A549 (cell line): ENCODE data around the gene PRKCQ. TPM values are rescaled to one million over a fixed set of nuclear protein-coding genes. Genes with fewer than 3 reads are reported as not detected.

ENCODE experiments used
- ATAC-seq, 2 experiments: fragments of 200-7000 bp in 1 of 2; fragments of >200 bp in 1 of 2; cut with Nextera tagmentation in 1 of 2; cut with Tn5 transposase in 1 of 2; 3 replicates each; pipeline versions ENCODE4 v1.8.0 to v1.9.1; 2018 to 2020; ENCODE audit warnings: mild to moderate bottlenecking in 1 of 2, moderate library complexity in 1 of 2
- CTCF ChIA-PET: fragments of 300-600 bp; sonication (Branson Sonifier 250); formaldehyde crosslinking; extraction: SDS; loops from one replicate; lab custom pipeline; 2021; ENCODE audit warnings: antibody characterized with exemption, inconsistent platforms; lab: Yijun Ruan, JAX
- POLR2A ChIA-PET: fragments of 350-600 bp; formaldehyde crosslinking; extraction: SDS; loops from one replicate; lab custom pipeline; 2021; ENCODE audit warnings: antibody characterized with exemption, inconsistent platforms; lab: Yijun Ruan, JAX
- DNase-seq, 2 experiments: peaks; one replicate each; pipeline versions ENCODE4 v3.0.0 to v3.0.0-alpha.2; 2011 to 2016; ENCODE audit warnings: low read depth in 1 of 2, low spot score in 1 of 2
- FAIRE-seq: peaks from 2 replicates; lab custom pipeline; 2011; peaks lifted over from hg19 to GRCh38; lab: Jason Lieb, UNC
- H3K27ac ChIP-seq, 2 experiments: fragments of >200 bp; sonication (Bioruptor Twin); formaldehyde crosslinking; 3 replicates each; pipeline ENCODE4 v1.5.1; 2016 to 2017
- H3K4me1 ChIP-seq: fragments of >200 bp; sonication (Bioruptor Twin); formaldehyde crosslinking; 3 replicates; pipeline ENCODE4 v1.6.1; 2016
- H3K4me2 ChIP-seq: fragments of >200 bp; sonication (Bioruptor Twin); formaldehyde crosslinking; 3 replicates; pipeline ENCODE4 v1.6.1; 2016
- H3K4me3 ChIP-seq: fragments of >200 bp; sonication (Bioruptor Twin); formaldehyde crosslinking; 3 replicates; pipeline ENCODE4 v1.5.1; 2016
- H3K9me3 ChIP-seq: fragments of >200 bp; sonication (Bioruptor Twin); formaldehyde crosslinking; 3 replicates; pipeline ENCODE4 v1.6.1; 2016
- BHLHE40 ChIP-seq: IDR thresholded peaks from 2 replicates; pipeline ENCODE4 v1.6.1; 2012; ENCODE audit warnings: low read depth, low read length, inconsistent platforms
- CBX8 ChIP-seq: fragments of 200-600 bp; sonication (generic); IDR thresholded peaks from 2 replicates; pipeline ENCODE4 v1.6.1; 2016
- CEBPB ChIP-seq, 2 experiments: fragments of >200 bp in 1 of 2; sonication (Bioruptor Twin) in 1 of 2; formaldehyde crosslinking in 1 of 2; IDR thresholded peaks; 2 replicates each; pipeline ENCODE4 v1.6.1; 2012 to 2016
- EHF ChIP-seq: fragments of 250-450 bp; sonication (Bioruptor Pico); IDR thresholded peaks from 2 replicates; pipeline ENCODE4 v1.5.0; 2020; ENCODE audit warnings: mild to moderate bottlenecking
- EP300 ChIP-seq, 2 experiments: fragments of >200 bp; sonication (Bioruptor Twin); formaldehyde crosslinking; IDR thresholded peaks; 2 replicates in 1 of 2; 3 replicates in 1 of 2; pipeline ENCODE4 v1.6.1; 2016 to 2017
- ESRRA ChIP-seq: fragments of 150-350 bp; IDR thresholded peaks from 2 replicates; pipeline ENCODE4 v1.6.1; 2014; ENCODE audit warnings: mild to moderate bottlenecking, low read length, borderline replicate concordance
- FOSL2 ChIP-seq, 2 experiments: fragments of 450-650 bp in 1 of 2; fragments of >200 bp in 1 of 2; sonication (Bioruptor Twin) in 1 of 2; formaldehyde crosslinking; IDR thresholded peaks; 2 replicates each; pipeline versions ENCODE4 v1.5.0 to v1.6.1; 2016 to 2020; ENCODE audit warnings: mild to moderate bottlenecking in 1 of 2, moderate library complexity in 1 of 2
- HOXA7 ChIP-seq: fragments of 250-450 bp; sonication (Bioruptor Pico); IDR thresholded peaks from 2 replicates; pipeline ENCODE4 v1.5.0; 2020; ENCODE audit warnings: mild to moderate bottlenecking, moderate library complexity
- JUN ChIP-seq, 2 experiments: fragments of >200 bp; sonication (Bioruptor Twin); formaldehyde crosslinking; IDR thresholded peaks; 2 replicates in 1 of 2; 3 replicates in 1 of 2; pipeline ENCODE4 v1.6.1; 2016 to 2017
- KDM5A ChIP-seq: fragments of 200-600 bp; sonication (generic); IDR thresholded peaks from 2 replicates; pipeline ENCODE4 v1.6.1; 2016; ENCODE audit warnings: antibody characterized with exemption, mild to moderate bottlenecking
- MAFK ChIP-seq: fragments of 450-650 bp; IDR thresholded peaks from 2 replicates; pipeline ENCODE4 v1.6.1; 2014; ENCODE audit not compliant: partially characterized antibody
- NR3C1 ChIP-seq: fragments of >200 bp; sonication (Bioruptor Twin); formaldehyde crosslinking; IDR thresholded peaks from 3 replicates; pipeline ENCODE4 v1.6.1; 2017
- POLR2AphosphoS2 ChIP-seq: conservative IDR thresholded peaks from 2 replicates; pipeline ENCODE4 v1.6.1; 2012; ENCODE audit warnings: low read length, improper control_type of control experiment, inconsistent platforms
- RARB ChIP-seq: fragments of 250-450 bp; sonication (Bioruptor Pico); IDR thresholded peaks from 2 replicates; pipeline ENCODE4 v1.8.0; 2021; ENCODE audit warnings: mild to moderate bottlenecking, moderate library complexity
- SMC3 ChIP-seq: fragments of >200 bp; sonication (Bioruptor Twin); formaldehyde crosslinking; IDR thresholded peaks from 3 replicates; pipeline ENCODE4 v1.6.1; 2018; ENCODE audit warnings: inconsistent platforms
- TFCP2L1 ChIP-seq: fragments of 250-450 bp; sonication (Bioruptor Pico); IDR thresholded peaks from 2 replicates; pipeline ENCODE4 v1.5.0; 2021; ENCODE audit warnings: mild to moderate bottlenecking
- ZNF302 ChIP-seq: fragments of 250-450 bp; sonication (Bioruptor Pico); IDR thresholded peaks from 2 replicates; pipeline ENCODE4 v1.9.0; 2021; ENCODE audit warnings: inconsistent platforms, mild to moderate bottlenecking, moderate library complexity
- ZSCAN20 ChIP-seq: fragments of 250-450 bp; sonication (Bioruptor Pico); IDR thresholded peaks from 2 replicates; pipeline ENCODE4 v1.8.0; 2022; ENCODE audit warnings: mild to moderate bottlenecking, moderate library complexity
- WGBS: methylation state at CpG from one replicate; pipeline ENCODE4 v1.1.6; 2017; ENCODE audit errors: missing lambda C conversion rate; 5-methylcytosine and 5-hydroxymethylcytosine counted together
- polyA plus RNA-seq, 4 experiments: library from polyadenylated mRNA; depleted of rRNA in 3 of 4; stranded (reverse); fragments of >200 nt; fragmentation: RNase III in 1 of 4; extraction: RNeasy Plus Mini Kit Qiagen cat#74134 plus additional on column Dnase treatment in 1 of 4; gene quantifications; 2 replicates in 3 of 4; 3 replicates in 1 of 4; pipeline ENCODE4 v1.2.3, GENCODE V29; 2011 to 2017
- TF ChIP-seq, protein P1 (sequence below): fragments of >200 bp; sonication (Bioruptor Twin); formaldehyde crosslinking; IDR thresholded peaks from 2 replicates; pipeline ENCODE4 v1.6.1; 2016
- TF ChIP-seq, protein P2 (sequence below): IDR thresholded peaks from 2 replicates; pipeline ENCODE4 v1.6.1; 2012
- TF ChIP-seq, protein P3 (sequence below): fragments of 250-450 bp; sonication (Bioruptor Pico); IDR thresholded peaks from 2 replicates; pipeline ENCODE4 v1.5.0; 2020; ENCODE audit warnings: low read depth, mild to moderate bottlenecking, moderate library complexity
- TF ChIP-seq, protein P4 (sequence below): fragments of >200 bp; sonication (Bioruptor Twin); formaldehyde crosslinking; IDR thresholded peaks from 3 replicates; pipeline ENCODE4 v1.6.1; 2016
- TF ChIP-seq, protein P5 (sequence below): fragments of 200-600 bp; sonication (generic); IDR thresholded peaks from 2 replicates; pipeline ENCODE4 v1.6.1; 2016; ENCODE audit warnings: antibody characterized with exemption, mild to moderate bottlenecking, moderate library complexity
- TF ChIP-seq, protein P6 (sequence below): fragments of 250-450 bp; sonication (Bioruptor Pico); IDR thresholded peaks from 2 replicates; pipeline ENCODE4 v1.5.0; 2021; ENCODE audit warnings: mild to moderate bottlenecking, moderate library complexity, borderline replicate concordance

PRKCQ gene
- polyA plus RNA-seq, 2 of the 4 experiments (the other 2 are of a cell fraction), result 3.7 to 7.1 TPM

DNA sequence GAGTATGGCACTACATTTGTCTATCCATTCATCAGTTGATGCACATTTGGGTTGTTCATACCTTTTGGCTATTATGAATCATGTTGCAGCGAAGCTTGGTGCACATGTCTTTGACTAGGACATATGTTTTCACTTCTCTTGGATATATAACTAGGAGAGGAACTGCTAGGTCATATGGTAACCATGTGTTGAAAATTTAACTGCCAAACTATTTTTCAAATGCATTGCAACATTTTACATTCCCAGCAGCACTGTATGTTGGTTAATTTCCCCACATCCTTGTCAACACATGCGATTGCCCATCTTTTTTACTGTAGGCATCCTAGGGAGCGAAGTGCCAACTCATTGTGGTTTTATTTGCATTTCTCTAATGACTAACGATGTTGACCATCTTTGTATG lies 183.4 kb downstream of the PRKCQ start:
- Histone ChIP-seq H3K4me2 (no peak overlapping the region), H3K27ac (peak overlapping the region; percentile 22 to 58; a peak in 4 of 6 replicates), H3K9me3 (no peaks in the 10 kb centered on the region; the same call in 2 of the 3 replicates), H3K4me1 (peaks cover 41% of the 10 kb centered on the region), H3K4me3 (no peak overlapping the region)
- CTCF ChIA-PET, result interaction anchor here (1.1 to 10.2 kb wide), 4 partner anchors 10 to 383 kb away, joined by 3 to 332 read pairs (median 8); partner anchors contain the start of gene PFKFB3
- WGBS, result 72% methylated on average over 4 of the region's 4 CpGs
- POLR2A ChIA-PET, result interaction anchor here (1.1 kb wide), 1 partner anchor 194 kb away, joined by 3 read pairs; no protein-coding TSS in a partner anchor
- ATAC-seq (no peak), FAIRE-seq (no peak), DNase-seq (no peak)
- TF ChIP-seq SMC3, result no peak
- no peak for TF ChIP-seq RARB
- no peak for TF ChIP-seq EHF (CRISPR knock-in tag)
- TF ChIP-seq ZNF302 (CRISPR knock-in tag), result no peak
- TF ChIP-seq ZSCAN20 (CRISPR knock-in tag), result no peak
- TF ChIP-seq, protein P1, sequence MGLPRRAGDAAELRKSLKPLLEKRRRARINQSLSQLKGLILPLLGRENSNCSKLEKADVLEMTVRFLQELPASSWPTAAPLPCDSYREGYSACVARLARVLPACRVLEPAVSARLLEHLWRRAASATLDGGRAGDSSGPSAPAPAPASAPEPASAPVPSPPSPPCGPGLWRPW, result no peak
- no peak for TF ChIP-seq BHLHE40
- 0 out of 4 replicates have a peak, but pooled peaks of 1 of the 2 experiments have one; percentile 23 for TF ChIP-seq CEBPB (IDR thresholded peaks at IDR 0.05)
- TF ChIP-seq FOSL2 (IDR thresholded peaks at IDR 0.05), result no peak
- TF ChIP-seq FOSL2 (CRISPR knock-in tag; IDR thresholded peaks at IDR 0.05), result 0 out of 2 replicates have a peak, but pooled peaks have one; percentile 2
- TF ChIP-seq TFCP2L1 (CRISPR knock-in tag), result no peak
- no peak for TF ChIP-seq JUN (IDR thresholded peaks at IDR 0.05)
- TF ChIP-seq, protein P2, sequence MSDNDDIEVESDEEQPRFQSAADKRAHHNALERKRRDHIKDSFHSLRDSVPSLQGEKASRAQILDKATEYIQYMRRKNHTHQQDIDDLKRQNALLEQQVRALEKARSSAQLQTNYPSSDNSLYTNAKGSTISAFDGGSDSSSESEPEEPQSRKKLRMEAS, result peak; percentile 34; the same call in 1 of the 2 replicates
- no peak for TF ChIP-seq KDM5A

DNA sequence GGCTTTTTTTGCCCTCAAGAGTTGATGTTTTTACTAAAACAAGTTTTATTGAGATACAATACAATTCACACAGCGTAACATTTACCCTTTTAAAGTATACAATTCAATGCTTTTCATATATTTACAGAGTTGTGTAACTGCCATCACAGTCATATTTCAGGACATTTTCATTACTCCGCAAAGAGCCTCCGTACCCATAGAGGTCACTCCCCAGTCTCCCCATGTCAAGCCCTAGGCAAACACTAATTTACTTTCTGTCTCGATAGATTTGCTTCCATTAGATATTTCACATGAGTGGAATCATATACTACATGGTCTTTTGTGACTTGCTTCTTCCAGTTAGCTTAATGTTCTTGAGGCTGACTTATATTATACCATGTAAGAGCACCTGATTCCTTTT lies 183.8 kb downstream of the PRKCQ start:
- peaks cover 3% of the 10 kb centered on the region; the same call in 2 of the 3 replicates for H3K9me3 ChIP-seq
- FAIRE-seq, result no peak
- CTCF ChIA-PET, result interaction anchor here (1.1 to 10.2 kb wide), 5 partner anchors 10 to 383 kb away, joined by 3 to 332 read pairs (median 6); partner anchors contain the start of gene PFKFB3
- DNase-seq, result no peak
- no peak for TF ChIP-seq ESRRA
- TF ChIP-seq CBX8, result no peak
- no peak for TF ChIP-seq NR3C1
- TF ChIP-seq, all 56 proteins: peak for 0
- WGBS, result 97% methylated on average over 4 of the region's 4 CpGs
- no peak for ATAC-seq
- no peak overlapping the region for H3K4me3 ChIP-seq
- peak overlapping the region in 1 of 2 experiments; percentile 58; a peak in 3 of 6 replicates for H3K27ac ChIP-seq
- no peak overlapping the region for H3K4me2 ChIP-seq
- POLR2A ChIA-PET, result interaction anchor here (0.7 kb wide), 1 partner anchor 193 kb away, joined by 4 read pairs; the partner anchor contains the start of gene PFKFB3
- peaks cover 40% of the 10 kb centered on the region for H3K4me1 ChIP-seq

DNA sequence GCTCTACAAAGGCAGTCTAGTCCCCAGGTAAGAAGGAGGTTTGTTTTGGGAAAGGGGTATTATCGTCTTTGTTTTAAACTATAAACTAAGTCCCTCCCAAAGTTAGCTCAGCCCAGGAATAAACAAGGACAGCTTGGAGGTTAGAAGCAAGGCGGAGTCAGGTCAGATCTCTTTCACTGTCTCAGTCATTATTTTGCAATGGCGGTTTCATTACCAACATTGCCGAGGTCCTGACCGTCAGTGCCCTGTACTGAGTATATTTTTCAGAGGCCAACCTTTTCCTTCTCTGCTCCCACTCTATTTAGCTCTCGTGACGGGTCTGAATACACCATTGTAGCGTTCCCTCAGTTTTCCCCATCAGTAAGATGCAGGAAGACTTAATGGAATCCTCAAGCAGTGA lies 184.5 kb downstream of the PRKCQ start:
- Histone ChIP-seq H3K4me2 (no peak overlapping the region), H3K4me3 (no peak overlapping the region), H3K9me3 (peaks cover 8% of the 10 kb centered on the region; the same call in 2 of the 3 replicates), H3K27ac (peak overlapping the region in 1 of 2 experiments; percentile 58; a peak in 1 of 6 replicates), H3K4me1 (peaks cover 34% of the 10 kb centered on the region)
- CTCF ChIA-PET, result interaction anchor here (1.2 to 10.2 kb wide), 4 partner anchors 11 to 382 kb away, joined by 3 to 332 read pairs (median 8); partner anchors contain the start of gene PFKFB3
- POLR2A ChIA-PET, result interaction anchor here (0.7 kb wide), 1 partner anchor 193 kb away, joined by 4 read pairs; the partner anchor contains the start of gene PFKFB3
- ATAC-seq, result no peak
- DNase-seq, result no peak
- 94% methylated on average over 8 of the region's 8 CpGs for WGBS
- no peak for FAIRE-seq
- TF ChIP-seq, protein P1, result no peak
- TF ChIP-seq MAFK (no peak), ZNF302 (CRISPR knock-in tag) (no peak), EP300 (IDR thresholded peaks at IDR 0.05) (no peak), KDM5A (no peak), POLR2AphosphoS2 (no peak), HOXA7 (CRISPR knock-in tag) (no peak), TFCP2L1 (CRISPR knock-in tag) (no peak)
- TF ChIP-seq, protein P3, sequence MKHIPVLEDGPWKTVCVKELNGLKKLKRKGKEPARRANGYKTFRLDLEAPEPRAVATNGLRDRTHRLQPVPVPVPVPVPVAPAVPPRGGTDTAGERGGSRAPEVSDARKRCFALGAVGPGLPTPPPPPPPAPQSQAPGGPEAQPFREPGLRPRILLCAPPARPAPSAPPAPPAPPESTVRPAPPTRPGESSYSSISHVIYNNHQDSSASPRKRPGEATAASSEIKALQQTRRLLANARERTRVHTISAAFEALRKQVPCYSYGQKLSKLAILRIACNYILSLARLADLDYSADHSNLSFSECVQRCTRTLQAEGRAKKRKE, result no peak
- TF ChIP-seq, protein P4, sequence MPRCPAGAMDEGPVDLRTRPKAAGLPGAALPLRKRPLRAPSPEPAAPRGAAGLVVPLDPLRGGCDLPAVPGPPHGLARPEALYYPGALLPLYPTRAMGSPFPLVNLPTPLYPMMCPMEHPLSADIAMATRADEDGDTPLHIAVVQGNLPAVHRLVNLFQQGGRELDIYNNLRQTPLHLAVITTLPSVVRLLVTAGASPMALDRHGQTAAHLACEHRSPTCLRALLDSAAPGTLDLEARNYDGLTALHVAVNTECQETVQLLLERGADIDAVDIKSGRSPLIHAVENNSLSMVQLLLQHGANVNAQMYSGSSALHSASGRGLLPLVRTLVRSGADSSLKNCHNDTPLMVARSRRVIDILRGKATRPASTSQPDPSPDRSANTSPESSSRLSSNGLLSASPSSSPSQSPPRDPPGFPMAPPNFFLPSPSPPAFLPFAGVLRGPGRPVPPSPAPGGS, result no peak
- TF ChIP-seq, protein P5, sequence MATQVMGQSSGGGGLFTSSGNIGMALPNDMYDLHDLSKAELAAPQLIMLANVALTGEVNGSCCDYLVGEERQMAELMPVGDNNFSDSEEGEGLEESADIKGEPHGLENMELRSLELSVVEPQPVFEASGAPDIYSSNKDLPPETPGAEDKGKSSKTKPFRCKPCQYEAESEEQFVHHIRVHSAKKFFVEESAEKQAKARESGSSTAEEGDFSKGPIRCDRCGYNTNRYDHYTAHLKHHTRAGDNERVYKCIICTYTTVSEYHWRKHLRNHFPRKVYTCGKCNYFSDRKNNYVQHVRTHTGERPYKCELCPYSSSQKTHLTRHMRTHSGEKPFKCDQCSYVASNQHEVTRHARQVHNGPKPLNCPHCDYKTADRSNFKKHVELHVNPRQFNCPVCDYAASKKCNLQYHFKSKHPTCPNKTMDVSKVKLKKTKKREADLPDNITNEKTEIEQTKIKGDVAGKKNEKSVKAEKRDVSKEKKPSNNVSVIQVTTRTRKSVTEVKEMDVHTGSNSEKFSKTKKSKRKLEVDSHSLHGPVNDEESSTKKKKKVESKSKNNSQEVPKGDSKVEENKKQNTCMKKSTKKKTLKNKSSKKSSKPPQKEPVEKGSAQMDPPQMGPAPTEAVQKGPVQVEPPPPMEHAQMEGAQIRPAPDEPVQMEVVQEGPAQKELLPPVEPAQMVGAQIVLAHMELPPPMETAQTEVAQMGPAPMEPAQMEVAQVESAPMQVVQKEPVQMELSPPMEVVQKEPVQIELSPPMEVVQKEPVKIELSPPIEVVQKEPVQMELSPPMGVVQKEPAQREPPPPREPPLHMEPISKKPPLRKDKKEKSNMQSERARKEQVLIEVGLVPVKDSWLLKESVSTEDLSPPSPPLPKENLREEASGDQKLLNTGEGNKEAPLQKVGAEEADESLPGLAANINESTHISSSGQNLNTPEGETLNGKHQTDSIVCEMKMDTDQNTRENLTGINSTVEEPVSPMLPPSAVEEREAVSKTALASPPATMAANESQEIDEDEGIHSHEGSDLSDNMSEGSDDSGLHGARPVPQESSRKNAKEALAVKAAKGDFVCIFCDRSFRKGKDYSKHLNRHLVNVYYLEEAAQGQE, result no peak
- TF ChIP-seq, protein P6, sequence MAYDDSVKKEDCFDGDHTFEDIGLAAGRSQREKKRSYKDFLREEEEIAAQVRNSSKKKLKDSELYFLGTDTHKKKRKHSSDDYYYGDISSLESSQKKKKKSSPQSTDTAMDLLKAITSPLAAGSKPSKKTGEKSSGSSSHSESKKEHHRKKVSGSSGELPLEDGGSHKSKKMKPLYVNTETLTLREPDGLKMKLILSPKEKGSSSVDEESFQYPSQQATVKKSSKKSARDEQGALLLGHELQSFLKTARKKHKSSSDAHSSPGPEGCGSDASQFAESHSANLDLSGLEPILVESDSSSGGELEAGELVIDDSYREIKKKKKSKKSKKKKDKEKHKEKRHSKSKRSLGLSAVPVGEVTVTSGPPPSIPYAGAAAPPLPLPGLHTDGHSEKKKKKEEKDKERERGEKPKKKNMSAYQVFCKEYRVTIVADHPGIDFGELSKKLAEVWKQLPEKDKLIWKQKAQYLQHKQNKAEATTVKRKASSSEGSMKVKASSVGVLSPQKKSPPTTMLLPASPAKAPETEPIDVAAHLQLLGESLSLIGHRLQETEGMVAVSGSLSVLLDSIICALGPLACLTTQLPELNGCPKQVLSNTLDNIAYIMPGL (CRISPR knock-in tag), result no peak
